NCI-H187 (cell line): ENCODE results near the gene TLCD3B.
"Not testable (repeated sequence)": the region's sequence is repeated elsewhere in the genome, so short reads cannot be mapped to it uniquely, and the experiment has no call there.

Experiments used
- DNase-seq, 2 experiments: peaks; one replicate each; lab custom pipeline; 2025; lab: John Stamatoyannopoulos, UW

The TLCD3B gene

GRCh38 chr16:30025574-30025973 lies 5.5 kb downstream of the TLCD3B start:
- DNase-seq = no peak

GRCh38 chr16:30025156-30025555 lies 5.9 kb downstream of the TLCD3B start:
- no peak for DNase-seq

DNA sequence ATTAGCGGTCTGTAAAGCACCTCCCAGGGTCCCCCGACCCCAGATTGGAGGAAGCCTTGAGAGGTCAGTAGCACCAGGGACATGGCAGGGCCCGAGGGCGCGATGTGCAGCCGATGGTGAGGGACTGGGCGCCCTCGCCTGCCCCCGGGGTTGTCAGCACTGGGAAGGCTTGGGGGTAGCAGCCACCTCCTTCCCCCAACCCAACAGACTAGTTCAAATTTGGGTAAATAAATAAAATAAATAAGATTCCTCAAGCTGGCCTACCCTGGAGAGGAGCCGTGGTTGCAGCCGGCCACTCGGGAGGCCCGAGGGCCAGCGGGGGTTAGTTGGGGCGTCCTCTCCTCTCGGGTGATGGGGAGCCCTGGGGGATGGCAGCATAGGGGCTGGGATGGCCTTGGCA lies 6.6 kb downstream of the TLCD3B start:
- no peak for DNase-seq

GRCh38 chr16:30023586-30023985 lies 7.5 kb downstream of the TLCD3B start:
- DNase-seq = no peak

- no peak for DNase-seq
Measured at GRCh38 chr16:30022887-30023286, 8.2 kb downstream of the TLCD3B start, which contains the start of gene C16orf92. Gene C16orf92, plus strand, starts transcription at chr16:30023198. Its CDS starts 143 bp downstream, at chr16:30023341.

GRCh38 chr16:30018731-30019158 lies 12.3 kb downstream of the TLCD3B start:
- no peak for DNase-seq

GRCh38 chr16:30017937-30018336 lies 13.1 kb downstream of the TLCD3B start:
- not testable (repeated sequence) for DNase-seq

DNA sequence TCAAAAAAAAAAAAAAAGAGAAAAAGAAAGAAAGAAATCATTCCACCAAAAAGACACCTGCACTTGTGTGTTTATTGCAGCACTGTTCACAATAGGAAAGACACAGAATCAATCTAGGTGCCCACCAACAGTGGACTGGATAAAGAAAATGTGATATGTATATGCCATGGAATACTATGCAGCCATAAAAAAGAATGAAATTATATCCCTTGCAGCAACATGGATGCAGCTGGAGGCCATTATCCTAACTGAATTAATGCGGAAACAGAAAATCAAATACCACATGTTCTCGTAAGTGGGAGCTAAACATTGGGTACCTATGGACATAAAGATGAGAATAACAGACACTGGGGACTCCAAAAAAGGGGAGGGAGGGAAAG lies 13.8 kb downstream of the TLCD3B start:
- no peak for DNase-seq

DNA sequence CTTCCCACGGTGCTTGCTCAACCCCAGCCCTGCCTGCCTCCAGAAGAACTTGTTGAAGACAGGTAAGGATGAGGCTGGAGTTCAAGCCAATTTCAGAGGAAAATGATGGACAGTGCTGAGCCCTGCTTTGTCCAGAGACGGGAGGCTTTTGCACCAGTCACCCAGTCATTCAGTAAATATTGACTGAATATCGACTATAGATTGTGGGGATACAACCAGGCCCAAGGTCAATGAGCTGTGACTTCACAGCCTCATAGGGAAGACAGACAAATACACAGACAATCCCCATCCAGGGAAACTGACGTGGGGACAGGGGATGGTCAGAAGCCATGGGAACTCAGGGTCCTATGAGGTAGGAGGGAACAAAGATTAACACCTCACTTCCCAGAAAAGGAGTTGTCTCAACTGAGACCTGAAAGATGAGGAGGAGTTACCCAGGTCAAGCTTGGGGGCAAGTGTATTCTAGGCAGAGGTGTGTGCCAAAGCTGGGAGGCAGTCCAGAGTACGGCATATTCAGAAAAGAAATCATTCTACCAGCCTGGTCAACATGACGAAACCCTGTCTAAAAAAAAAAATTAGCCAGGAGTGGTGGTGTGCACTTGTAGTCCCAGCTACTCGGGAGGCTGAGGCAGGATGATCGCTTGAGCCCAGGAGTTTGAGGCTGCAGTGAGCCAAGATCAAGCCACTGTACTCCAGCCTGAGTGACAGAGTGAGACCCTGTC lies 14.4 kb downstream of the TLCD3B start:
- DNase-seq = no peak

DNA sequence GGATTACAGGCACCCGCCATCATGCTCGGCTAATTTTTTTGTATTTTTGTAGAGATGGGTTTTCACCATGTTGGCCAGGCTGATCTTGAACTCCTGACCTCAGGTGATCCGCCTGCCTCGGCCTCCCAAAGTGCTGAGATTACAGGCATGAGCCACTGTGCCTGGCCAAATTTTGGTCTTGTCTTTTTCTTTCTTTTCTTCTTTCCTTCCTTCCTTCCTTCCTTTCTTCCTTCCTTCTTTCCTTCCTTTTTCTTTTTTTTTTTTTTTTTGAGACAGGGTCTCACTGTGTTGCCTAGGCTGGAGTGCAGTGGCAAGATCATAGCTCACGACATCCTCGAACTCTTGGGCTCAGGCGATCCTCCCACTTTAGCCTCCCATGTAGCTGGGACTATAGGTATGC lies 15.6 kb downstream of the TLCD3B start:
- not testable (repeated sequence) for DNase-seq

DNA sequence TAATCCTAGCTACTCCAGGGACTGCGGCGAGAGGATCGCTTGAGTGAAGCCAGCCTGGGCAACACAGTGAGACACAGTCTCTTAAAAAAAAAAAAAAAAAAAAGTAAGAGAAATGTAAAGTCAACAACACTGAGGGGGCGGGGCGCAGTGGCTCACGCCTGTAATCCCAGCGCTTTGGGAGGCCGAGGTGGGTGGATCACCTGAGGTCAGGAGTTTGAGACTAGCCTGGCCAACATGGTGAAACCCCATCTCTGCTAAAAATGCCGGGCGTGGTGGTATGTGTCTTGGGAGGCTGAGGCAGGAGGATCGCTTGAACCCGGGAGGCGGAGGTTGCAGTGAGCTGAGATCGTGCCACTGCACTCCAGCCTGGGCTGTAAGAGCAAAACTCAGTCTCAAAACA lies 18.5 kb downstream of the TLCD3B start:
- DNase-seq = not testable (repeated sequence)

- DNase-seq = no peak
Measured at GRCh38 chr16:30011714-30012504, 19.2 kb downstream of the TLCD3B start.

DNA sequence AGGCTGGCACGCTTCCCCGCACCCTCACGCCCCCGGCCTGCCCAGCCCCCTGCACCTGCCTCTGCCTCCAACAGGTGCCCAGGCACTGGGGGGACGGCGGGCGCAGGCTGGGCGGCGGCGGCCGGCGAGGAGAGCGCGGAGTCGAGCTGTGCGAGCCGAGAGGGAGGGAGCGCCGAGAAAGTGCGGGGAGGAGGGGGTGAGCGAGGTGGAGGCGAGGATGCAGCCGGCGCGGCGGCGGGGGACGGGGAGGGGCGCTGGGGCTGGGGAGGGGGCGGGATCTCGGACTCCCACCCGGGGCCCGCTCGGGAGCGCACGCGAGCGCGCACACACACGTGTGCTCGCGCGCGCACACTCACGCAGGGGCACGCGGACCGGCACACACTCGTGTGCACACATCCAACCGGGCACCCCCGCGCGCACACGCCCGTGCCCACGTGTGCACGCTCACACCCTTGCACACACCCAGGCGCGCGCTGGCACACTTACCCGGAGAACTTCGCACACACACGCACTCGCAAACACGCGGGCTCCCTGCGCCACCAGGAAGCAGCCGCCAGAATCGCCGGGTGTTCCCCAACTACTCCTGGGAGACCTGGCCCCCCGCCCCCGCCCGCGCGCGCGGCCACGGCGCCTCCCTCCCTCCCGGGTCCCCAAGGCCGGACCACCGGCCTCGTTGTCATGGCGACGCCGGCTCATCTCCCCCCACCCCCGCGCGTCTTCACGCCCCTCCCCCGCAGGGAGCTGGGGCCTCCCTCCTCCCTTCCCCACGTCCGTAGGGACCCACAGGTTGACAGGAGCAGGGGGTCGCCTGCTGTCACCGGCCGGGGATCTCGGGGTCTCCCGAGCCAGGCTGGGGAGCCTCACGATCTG lies 20.0 kb downstream of the TLCD3B start, which contains the start of gene DOC2A:
TSS of gene DOC2A (minus strand) at position 184 of the 870 bp plus-strand sequence. CDS start 805 bp downstream, outside the sequence.
- no peak for DNase-seq

DNA sequence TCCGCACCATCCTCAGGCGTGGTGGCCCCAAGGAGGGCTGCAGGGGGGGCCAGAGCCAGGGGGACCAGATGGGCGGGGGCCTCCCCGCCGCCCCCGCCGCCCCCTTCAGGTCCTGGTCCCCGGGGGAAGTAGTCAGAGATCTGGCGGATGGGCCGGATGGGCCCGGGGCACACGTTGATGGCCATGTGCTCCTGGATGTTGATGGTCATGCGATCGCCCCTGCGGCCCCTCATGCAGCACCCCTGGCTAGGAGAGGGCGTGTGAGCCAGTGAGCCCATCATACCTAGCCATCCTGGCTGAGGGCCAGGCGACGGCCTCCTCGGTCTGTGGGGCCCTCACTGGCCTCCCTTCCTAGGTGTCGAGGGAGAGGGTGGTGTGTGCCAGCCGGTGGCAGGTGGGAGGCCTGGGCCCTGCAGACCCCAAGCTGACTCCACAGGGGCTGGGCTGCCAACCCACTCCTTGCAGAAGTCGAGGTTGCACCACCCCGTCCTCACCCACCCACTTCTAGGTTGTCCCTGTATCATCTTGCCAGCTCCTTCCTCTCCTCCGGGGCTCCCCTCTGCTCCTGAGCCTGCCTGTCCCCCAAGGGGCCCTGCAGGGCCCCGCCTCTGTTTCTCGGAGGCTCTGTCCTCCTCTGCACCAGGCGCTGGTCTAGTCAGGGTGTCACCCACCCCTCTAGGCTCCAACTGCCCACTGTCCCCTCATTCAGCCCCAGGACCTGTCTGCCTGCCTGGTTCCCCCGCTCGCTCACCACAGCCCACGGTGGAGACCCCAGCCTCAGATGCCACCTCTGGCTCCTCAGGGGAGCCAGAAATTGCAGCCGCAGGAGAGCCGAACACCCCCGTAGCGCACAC lies 20.9 kb downstream of the TLCD3B start:
- no peak for DNase-seq

DNA sequence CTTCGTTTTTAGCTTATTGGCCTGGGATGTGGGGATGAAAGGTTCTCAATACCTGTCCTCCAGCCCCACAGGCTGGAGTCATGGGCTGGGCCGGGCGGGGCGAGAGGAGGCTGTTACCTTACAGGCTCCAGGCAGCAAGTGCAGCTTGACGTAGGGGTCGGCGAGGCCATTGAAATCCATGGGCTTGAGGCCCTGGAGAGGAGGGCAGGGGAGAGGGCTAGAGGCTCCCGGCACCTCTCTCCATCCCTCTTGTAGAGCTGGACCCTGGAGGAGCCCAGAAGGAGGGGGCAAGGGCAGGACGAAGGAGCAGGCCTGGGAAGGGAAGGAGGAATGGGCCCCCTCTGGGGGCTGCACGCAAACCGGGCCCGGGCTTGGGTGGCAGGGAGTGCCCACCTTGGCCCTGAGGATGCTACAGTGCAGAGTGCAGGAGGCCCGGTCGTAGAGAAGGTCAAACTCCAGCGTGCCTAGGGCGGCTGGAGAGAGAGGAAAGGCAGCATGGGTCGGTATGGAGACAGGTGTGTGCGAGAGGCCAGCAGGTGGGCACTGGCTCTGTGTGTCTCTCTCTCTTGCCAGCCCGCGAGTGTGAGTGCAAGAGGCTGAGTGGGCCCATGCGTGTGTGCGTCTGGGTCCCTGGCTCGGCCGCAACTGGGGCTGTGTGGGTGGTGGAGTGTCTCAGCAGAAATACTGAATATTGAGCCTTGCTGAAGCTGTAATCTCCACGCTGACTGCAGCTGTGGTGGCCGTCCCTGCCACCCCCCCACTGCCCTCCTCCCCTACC lies 21.8 kb downstream of the TLCD3B start:
- DNase-seq = no peak

GRCh38 chr16:30007378-30007895 lies 23.6 kb downstream of the TLCD3B start:
- DNase-seq = no peak

DNA sequence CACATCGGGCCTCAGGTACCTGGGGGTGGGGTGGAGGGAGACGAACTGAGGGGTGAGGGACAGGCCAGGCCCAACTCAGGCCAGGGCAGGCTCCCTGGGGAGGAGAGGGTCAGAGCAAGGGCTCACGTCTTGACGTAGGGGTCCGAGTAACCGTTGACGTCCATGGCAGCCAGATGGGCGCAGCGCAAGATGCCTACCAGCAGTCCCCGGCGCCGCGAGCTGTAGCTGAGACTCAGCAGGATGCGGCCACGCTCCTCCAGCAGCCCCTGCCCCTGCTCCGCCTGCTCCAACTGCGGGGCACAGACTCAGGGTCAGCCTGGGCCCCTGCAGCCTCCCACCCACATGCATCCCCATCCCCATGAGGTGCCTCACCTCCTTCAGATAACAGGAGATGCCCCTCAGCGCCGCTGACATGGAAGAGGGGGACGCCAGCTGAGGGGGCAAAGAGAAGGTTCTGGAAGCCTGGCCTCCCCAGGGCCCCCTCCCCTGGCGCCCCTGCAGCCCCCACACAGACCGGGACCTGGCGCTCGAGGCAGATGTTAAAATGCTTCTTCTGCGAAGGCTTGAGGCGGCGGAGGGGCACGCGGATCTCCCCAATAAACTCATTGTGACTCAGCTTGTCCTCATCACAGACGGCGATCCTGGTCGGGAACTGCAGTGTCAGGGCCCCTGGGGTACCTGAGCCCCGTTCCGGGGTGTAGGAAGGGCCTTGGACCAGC lies 24.3 kb downstream of the TLCD3B start:
- DNase-seq = no peak

DNA sequence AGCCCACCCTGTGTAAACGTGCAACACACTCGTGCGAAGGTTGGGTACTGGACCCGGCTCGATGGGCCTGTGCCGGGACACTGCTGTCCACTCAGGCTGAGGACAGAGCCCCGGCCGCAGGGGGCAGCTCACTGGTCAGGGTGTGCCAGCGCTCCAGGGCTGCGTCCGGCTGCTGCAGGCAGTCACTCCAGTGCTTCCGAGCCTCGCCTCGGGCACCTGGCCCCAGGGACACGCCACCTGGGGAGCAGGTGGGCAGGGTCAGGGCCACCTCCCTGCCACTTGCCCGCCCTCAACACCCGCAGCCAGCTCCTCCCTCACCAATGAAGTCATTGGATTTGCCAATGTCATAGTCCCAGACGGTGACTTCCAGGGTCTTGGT lies 25.0 kb downstream of the TLCD3B start:
- no peak for DNase-seq

- no peak for DNase-seq
Measured at GRCh38 chr16:30005341-30006094, 25.6 kb downstream of the TLCD3B start.
